ENCODE measurements around the gene PHACTR4.
"Not testable (repeated sequence)": the region's sequence is repeated elsewhere in the genome, so short reads cannot be mapped to it uniquely, and the experiment has no call there.

PHACTR4 gene

GRCh38 chr1:28526886-28527285, 157.3 kb downstream of the PHACTR4 start:
- no peak for DNase-seq

GRCh38 chr1:28530456-28530855, 160.9 kb downstream of the PHACTR4 start:
- DNase-seq, result no peak

GRCh38 chr1:28534671-28535070, 165.1 kb downstream of the PHACTR4 start:
- DNase-seq, result no peak

GRCh38 chr1:28535180-28535579, 165.6 kb downstream of the PHACTR4 start:
- no peak for DNase-seq

- DNase-seq, result no peak
Observed at GRCh38 chr1:28537457-28538199, 168.1 kb downstream of the PHACTR4 start.

GRCh38 chr1:28538286-28538685, 168.7 kb downstream of the PHACTR4 start:
- DNase-seq, result no peak

- no peak for DNase-seq
Observed at GRCh38 chr1:28540651-28541050, 171.1 kb downstream of the PHACTR4 start.

- DNase-seq, result not testable (repeated sequence)
Observed at GRCh38 chr1:28541414-28542015, 172.0 kb downstream of the PHACTR4 start.

- no peak for DNase-seq
Observed at GRCh38 chr1:28545246-28545628, 175.7 kb downstream of the PHACTR4 start.

GRCh38 chr1:28548318-28548717, 178.8 kb downstream of the PHACTR4 start:
- no peak for DNase-seq

Measured in GDM1 (cell line).